ENCODE measurements around the gene TUBGCP5. TPM values are rescaled to one million over a fixed set of nuclear protein-coding genes. Genes with fewer than 3 reads are reported as not detected.
"Not testable (repeated sequence)": the region's sequence is repeated elsewhere in the genome, so short reads cannot be mapped to it uniquely, and the experiment has no call there.

The TUBGCP5 gene
- total and polyA plus RNA-seq, 2 experiments from 2014 or later: 12.0 to 21.7 TPM

GRCh38 chr15:23083115-23083514, 43.7 kb upstream of the TUBGCP5 start (continued):
- TF ChIP-seq, protein P1, sequence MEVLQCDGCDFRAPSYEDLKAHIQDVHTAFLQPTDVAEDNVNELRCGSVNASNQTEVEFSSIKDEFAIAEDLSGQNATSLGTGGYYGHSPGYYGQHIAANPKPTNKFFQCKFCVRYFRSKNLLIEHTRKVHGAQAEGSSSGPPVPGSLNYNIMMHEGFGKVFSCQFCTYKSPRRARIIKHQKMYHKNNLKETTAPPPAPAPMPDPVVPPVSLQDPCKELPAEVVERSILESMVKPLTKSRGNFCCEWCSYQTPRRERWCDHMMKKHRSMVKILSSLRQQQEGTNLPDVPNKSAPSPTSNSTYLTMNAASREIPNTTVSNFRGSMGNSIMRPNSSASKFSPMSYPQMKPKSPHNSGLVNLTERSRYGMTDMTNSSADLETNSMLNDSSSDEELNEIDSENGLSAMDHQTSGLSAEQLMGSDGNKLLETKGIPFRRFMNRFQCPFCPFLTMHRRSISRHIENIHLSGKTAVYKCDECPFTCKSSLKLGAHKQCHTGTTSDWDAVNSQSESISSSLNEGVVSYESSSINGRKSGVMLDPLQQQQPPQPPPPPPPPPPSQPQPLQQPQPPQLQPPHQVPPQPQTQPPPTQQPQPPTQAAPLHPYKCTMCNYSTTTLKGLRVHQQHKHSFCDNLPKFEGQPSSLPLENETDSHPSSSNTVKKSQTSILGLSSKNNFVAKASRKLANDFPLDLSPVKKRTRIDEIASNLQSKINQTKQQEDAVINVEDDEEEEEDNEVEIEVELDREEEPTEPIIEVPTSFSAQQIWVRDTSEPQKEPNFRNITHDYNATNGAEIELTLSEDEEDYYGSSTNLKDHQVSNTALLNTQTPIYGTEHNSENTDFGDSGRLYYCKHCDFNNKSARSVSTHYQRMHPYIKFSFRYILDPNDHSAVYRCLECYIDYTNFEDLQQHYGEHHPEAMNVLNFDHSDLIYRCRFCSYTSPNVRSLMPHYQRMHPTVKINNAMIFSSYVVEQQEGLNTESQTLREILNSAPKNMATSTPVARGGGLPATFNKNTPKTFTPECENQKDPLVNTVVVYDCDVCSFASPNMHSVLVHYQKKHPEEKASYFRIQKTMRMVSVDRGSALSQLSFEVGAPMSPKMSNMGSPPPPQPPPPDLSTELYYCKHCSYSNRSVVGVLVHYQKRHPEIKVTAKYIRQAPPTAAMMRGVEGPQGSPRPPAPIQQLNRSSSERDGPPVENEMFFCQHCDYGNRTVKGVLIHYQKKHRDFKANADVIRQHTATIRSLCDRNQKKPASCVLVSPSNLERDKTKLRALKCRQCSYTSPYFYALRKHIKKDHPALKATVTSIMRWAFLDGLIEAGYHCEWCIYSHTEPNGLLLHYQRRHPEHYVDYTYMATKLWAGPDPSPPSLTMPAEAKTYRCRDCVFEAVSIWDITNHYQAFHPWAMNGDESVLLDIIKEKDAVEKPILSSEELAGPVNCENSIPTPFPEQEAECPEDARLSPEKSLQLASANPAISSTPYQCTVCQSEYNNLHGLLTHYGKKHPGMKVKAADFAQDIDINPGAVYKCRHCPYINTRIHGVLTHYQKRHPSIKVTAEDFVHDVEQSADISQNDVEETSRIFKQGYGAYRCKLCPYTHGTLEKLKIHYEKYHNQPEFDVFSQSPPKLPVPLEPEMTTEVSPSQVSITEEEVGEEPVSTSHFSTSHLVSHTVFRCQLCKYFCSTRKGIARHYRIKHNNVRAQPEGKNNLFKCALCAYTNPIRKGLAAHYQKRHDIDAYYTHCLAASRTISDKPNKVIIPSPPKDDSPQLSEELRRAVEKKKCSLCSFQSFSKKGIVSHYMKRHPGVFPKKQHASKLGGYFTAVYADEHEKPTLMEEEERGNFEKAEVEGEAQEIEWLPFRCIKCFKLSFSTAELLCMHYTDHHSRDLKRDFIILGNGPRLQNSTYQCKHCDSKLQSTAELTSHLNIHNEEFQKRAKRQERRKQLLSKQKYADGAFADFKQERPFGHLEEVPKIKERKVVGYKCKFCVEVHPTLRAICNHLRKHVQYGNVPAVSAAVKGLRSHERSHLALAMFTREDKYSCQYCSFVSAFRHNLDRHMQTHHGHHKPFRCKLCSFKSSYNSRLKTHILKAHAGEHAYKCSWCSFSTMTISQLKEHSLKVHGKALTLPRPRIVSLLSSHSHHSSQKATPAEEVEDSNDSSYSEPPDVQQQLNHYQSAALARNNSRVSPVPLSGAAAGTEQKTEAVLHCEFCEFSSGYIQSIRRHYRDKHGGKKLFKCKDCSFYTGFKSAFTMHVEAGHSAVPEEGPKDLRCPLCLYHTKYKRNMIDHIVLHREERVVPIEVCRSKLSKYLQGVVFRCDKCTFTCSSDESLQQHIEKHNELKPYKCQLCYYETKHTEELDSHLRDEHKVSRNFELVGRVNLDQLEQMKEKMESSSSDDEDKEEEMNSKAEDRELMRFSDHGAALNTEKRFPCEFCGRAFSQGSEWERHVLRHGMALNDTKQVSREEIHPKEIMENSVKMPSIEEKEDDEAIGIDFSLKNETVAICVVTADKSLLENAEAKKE (CRISPR knock-in tag; IDR thresholded peaks at IDR 0.05): no peak
- TF ChIP-seq EZH2 (IDR thresholded peaks at IDR 0.05; ENCODE audit: low read depth, unreplicated experiment) (no peak), CTCF (conservative IDR thresholded peaks at IDR 0.05; ENCODE audit: low read depth in 2 of 2) (no peak), POLR2AphosphoS5 (IDR thresholded peaks at IDR 0.05; ENCODE audit: low read depth) (no peak), NANOG (IDR thresholded peaks at IDR 0.05; ENCODE audit: borderline replicate concordance) (no peak), EZH2phosphoT487 (IDR thresholded peaks at IDR 0.05; ENCODE audit: unreplicated experiment) (no peak)
- TF ChIP-seq, protein P2, sequence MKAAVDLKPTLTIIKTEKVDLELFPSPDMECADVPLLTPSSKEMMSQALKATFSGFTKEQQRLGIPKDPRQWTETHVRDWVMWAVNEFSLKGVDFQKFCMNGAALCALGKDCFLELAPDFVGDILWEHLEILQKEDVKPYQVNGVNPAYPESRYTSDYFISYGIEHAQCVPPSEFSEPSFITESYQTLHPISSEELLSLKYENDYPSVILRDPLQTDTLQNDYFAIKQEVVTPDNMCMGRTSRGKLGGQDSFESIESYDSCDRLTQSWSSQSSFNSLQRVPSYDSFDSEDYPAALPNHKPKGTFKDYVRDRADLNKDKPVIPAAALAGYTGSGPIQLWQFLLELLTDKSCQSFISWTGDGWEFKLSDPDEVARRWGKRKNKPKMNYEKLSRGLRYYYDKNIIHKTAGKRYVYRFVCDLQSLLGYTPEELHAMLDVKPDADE (IDR thresholded peaks at IDR 0.05): no peak
- TF ChIP-seq, protein P3, sequence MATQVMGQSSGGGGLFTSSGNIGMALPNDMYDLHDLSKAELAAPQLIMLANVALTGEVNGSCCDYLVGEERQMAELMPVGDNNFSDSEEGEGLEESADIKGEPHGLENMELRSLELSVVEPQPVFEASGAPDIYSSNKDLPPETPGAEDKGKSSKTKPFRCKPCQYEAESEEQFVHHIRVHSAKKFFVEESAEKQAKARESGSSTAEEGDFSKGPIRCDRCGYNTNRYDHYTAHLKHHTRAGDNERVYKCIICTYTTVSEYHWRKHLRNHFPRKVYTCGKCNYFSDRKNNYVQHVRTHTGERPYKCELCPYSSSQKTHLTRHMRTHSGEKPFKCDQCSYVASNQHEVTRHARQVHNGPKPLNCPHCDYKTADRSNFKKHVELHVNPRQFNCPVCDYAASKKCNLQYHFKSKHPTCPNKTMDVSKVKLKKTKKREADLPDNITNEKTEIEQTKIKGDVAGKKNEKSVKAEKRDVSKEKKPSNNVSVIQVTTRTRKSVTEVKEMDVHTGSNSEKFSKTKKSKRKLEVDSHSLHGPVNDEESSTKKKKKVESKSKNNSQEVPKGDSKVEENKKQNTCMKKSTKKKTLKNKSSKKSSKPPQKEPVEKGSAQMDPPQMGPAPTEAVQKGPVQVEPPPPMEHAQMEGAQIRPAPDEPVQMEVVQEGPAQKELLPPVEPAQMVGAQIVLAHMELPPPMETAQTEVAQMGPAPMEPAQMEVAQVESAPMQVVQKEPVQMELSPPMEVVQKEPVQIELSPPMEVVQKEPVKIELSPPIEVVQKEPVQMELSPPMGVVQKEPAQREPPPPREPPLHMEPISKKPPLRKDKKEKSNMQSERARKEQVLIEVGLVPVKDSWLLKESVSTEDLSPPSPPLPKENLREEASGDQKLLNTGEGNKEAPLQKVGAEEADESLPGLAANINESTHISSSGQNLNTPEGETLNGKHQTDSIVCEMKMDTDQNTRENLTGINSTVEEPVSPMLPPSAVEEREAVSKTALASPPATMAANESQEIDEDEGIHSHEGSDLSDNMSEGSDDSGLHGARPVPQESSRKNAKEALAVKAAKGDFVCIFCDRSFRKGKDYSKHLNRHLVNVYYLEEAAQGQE (IDR thresholded peaks at IDR 0.05; ENCODE audit: unreplicated experiment): no peak

DNA sequence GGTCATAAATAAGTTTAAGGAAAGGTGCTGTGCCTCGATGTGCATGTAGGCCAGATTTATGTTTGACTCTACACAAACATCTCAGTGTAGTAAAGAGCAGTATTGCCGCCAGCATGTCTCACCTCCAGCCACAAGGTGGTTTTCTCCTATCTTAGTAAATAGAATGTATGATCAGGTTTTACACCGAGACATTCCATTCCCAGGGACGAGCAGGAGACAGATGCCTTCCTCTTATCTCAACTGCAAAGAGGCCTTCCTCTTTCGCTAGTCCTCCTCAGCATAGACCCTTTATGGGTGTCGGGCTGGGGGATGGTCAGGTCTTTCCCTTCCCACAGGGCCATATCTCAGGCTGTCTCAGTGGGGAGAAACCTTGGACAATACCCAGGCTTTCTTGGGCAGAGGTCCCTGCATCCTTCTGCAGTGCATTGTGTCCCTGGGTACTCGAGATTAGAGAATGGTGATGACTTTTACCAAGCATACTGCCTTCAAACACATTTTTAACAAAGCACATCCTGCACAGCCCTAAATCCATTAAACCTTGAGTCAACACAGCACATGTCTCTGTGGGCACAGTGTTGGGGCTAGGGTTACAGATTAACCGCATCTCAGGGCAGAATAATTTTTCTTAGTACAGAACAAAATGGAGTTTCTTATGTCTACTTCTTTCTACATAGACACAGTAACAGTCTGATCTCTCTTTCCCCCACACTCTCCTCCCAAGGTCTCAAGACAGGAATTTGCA, 42.8 kb upstream of the TUBGCP5 start:
- not testable (repeated sequence) for H3K27me3 Mint-ChIP-seq (ENCODE audit: insufficient read depth, low read depth, poor library complexity); H3K36me3 ChIP-seq (ENCODE audit: insufficient read depth); H3K4me1 ChIP-seq (ENCODE audit: insufficient read depth); H3K4me2 ChIP-seq; H3K27ac ChIP-seq (ENCODE audit: low read depth); H3K27me3 ChIP-seq (ENCODE audit: insufficient read depth); H4K20me1 ChIP-seq (replicated peaks; ENCODE audit: insufficient read depth); H2AFZ ChIP-seq; H3K4me3 Mint-ChIP-seq; H3K27ac Mint-ChIP-seq; H3F3A ChIP-seq (replicated peaks; ENCODE audit: low read depth); H3K4me3 ChIP-seq; H3K79me2 ChIP-seq (replicated peaks; ENCODE audit: insufficient read depth); DNase-seq (ENCODE audit: low spot score); H3K9me3 Mint-ChIP-seq; H3K4me1 Mint-ChIP-seq; ATAC-seq; H3K9me2 ChIP-seq (ENCODE audit: insufficient read depth); H3K36me3 Mint-ChIP-seq (ENCODE audit: low read depth)
